ENCODE data around the gene AADACL4. TPM values are rescaled to one million over a fixed set of nuclear protein-coding genes. Genes with fewer than 3 reads are reported as not detected.

Gene AADACL4
- total RNA-seq, 1 donor = 0.43 TPM

- no peak overlapping the region for H3K4me3 ChIP-seq (ENCODE audit: low read depth, low read length)
- no peak for DNase-seq (ENCODE audit: low read depth)
- no peak for TF ChIP-seq CTCF (IDR thresholded peaks at IDR 0.05; ENCODE audit: insufficient read depth, low read depth, low read length)
Observed at GRCh38 chr1:12634696-12635202, 9.1 kb upstream of the AADACL4 start.

- no peak for TF ChIP-seq CTCF (IDR thresholded peaks at IDR 0.05; ENCODE audit: insufficient read depth, low read depth, low read length)
- peak; percentile 82 for DNase-seq (ENCODE audit: low read depth)
Observed at GRCh38 chr1:12636098-12636950, 7.6 kb upstream of the AADACL4 start.

GRCh38 chr1:12637693-12638092 is 6.2 kb upstream of the AADACL4 start:
- DNase-seq (ENCODE audit: low read depth) = no peak
- no peak overlapping the region for H3K4me3 ChIP-seq (ENCODE audit: low read depth, low read length)
- no peak for TF ChIP-seq CTCF (IDR thresholded peaks at IDR 0.05; ENCODE audit: insufficient read depth, low read depth, low read length)

More at GRCh38 chr1:12636098-12636950, 7.6 kb upstream of the AADACL4 start:
- H3K4me3 ChIP-seq (ENCODE audit: low read depth, low read length) = no peak overlapping the region

- H3K4me3 ChIP-seq (ENCODE audit: low read depth, low read length) = no peak overlapping the region
Observed at GRCh38 chr1:12640237-12640957, 3.5 kb upstream of the AADACL4 start.

GRCh38 chr1:12640958-12641272 is 3.0 kb upstream of the AADACL4 start:
- no peak overlapping the region for H3K4me3 ChIP-seq (ENCODE audit: low read depth, low read length)
- no peak for TF ChIP-seq CTCF (IDR thresholded peaks at IDR 0.05; ENCODE audit: insufficient read depth, low read depth, low read length)
- no peak for DNase-seq (ENCODE audit: low read depth)

More at GRCh38 chr1:12640237-12640957, 3.5 kb upstream of the AADACL4 start:
- no peak for TF ChIP-seq CTCF (IDR thresholded peaks at IDR 0.05; ENCODE audit: insufficient read depth, low read depth, low read length)
- no peak for DNase-seq (ENCODE audit: low read depth)

- TF ChIP-seq CTCF (IDR thresholded peaks at IDR 0.05; ENCODE audit: insufficient read depth, low read depth, low read length) = no peak
- DNase-seq (ENCODE audit: low read depth) = no peak
- H3K4me3 ChIP-seq (ENCODE audit: low read depth, low read length) = no peak overlapping the region
Observed at GRCh38 chr1:12643079-12643478, 806 bp upstream of the AADACL4 start.
